Measurements from ENCODE around the gene HLX. TPM values are rescaled to one million over a fixed set of nuclear protein-coding genes. Genes with fewer than 3 reads are reported as not detected.
A peak's percentile ranks its signal among the peaks of the same experiment; 100 is the strongest.

The HLX gene
- 8.1 TPM for total RNA-seq
- long read RNA-seq, transcript HLX-201 (4 exons, 2,280 nt), result major isoform, 15 of 16 reads
- long read RNA-seq, partial matches to known transcripts, result 0 of 16 reads
- long read RNA-seq, other reads (novel, unspliced or antisense), result 1 of 16 reads

DNA sequence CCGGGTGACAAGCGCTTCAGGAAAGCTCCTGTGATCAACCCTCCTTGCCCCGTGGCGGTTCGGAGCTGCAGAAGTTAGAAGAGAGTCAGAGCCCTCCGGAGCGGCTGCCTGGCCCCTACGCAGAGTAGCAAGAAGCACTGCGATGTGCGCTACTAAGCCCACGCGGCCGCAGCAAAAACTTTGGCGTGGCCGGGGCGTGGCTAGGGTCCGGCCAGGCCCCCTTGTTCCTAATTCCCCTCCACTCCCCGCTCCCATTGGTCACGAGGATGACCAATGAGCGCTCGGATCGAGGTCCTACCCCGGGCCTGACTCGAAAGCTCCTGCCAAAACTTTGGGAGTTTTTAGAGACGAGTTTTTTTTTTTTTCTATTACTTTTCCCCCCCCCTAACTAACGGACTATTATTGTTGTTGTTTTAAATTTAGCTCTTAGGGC is at the start of gene HLX:
HLX (plus strand) TSS at position 368 of the 433 bp plus-strand sequence. CDS start 415 bp downstream, outside the sequence.
- DNase-seq (ENCODE audit: low spot score), result peak; percentile 98
- intact Hi-C loops (cut with DNase I), result loop anchor here (5.0 to 10.0 kb wide), 5 partner anchors 218 to 1586 kb away; no protein-coding TSS in a partner anchor

DNA sequence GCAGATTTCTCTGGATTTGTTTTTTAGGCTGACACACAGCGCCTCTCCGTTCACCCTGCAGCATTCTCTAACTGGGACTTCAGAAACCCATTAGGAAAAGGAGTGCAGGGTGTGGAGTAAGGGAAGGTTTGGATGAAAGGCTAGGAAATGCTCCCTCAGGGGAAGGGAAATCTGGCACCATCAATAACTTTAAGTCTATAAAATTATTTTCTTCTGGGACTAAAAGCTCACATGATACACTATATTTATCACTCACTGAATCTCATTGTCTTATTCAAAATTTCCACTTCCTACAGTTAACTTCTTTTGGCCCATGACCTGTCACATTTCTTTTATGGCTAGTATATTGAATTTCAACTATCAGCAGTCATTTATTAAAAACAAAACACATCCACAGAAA is 45.8 kb upstream of the HLX start:
- intact Hi-C loops (cut with DNase I), result no loop called here
- no peak for DNase-seq (ENCODE audit: low spot score)

DNA sequence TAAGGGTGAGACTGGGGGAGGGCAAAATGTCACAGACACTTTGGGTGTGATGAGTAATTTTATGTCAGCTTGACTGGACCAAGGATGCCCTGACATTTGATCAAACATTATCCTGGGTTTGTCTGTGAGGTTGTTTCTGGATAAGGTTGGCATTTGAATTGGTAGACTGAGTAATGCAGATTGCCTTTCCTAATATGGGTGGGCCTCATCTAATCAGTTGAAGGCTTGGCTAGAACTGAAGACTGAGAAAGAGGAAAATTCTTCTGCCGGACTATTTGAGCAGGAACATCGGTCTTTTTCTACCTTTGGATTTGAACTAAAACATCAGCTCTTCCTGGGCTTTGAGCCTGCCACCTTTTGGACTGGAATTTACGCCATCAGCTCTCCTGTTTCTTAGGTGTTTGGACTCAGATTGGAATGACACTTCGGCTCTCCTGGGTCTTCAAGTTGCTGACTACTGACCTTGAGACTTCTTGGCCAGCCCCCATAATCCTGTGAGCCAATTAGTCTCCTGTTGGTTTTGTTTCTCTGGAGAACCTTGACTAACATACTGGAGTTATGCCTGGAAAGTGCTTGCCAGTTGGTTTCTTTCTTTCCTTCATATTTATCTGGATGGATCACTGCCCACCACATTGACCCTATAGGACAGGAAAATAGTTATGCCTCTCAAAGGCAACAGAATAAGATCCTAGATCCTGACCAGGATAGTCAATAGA is 44.9 kb upstream of the HLX start:
- intact Hi-C loops (cut with DNase I), result no loop called here
- no peak for DNase-seq (ENCODE audit: low spot score)

DNA sequence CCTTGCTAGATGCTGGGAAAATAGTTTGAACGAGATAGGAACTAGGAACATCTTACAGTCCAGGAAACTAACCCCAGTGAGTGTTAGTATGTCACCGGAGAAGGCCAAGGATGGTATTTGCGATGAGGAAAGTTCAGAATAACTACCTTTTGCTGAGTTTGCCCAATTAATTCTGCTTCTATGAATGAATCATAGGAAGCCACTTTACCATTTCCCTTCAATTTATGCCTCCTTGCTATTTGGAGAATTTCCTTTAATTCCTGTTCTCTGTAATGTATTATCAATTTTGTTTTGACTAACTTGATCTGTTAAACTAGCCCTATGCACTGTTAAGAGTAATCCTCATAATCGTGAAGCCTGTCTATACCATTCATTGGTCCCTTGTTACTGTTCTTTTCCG is 40.7 kb upstream of the HLX start:
- intact Hi-C loops (cut with DNase I), result no loop called here
- DNase-seq (ENCODE audit: low spot score), result no peak

DNA sequence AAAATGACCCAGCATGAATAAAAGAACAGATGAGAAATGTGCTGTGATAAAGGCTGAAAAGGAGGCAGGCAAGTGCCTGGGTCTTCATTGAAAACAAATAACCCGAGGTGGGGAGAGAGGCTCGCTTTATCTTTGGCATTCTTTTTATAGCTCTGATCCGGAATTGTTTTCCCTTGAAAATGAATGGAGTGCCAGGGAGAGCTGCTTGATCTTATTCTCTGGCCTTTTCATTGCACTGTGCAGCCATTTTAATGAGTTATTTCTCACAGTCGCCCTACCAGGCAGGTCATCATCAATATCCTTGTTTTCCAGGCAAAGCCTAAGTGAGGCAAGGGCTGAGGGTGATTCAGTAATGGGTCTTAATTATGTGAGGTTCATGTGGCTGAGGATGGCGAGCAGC is 39.8 kb upstream of the HLX start:
- no peak for DNase-seq (ENCODE audit: low spot score)
- intact Hi-C loops (cut with DNase I), result no loop called here

DNA sequence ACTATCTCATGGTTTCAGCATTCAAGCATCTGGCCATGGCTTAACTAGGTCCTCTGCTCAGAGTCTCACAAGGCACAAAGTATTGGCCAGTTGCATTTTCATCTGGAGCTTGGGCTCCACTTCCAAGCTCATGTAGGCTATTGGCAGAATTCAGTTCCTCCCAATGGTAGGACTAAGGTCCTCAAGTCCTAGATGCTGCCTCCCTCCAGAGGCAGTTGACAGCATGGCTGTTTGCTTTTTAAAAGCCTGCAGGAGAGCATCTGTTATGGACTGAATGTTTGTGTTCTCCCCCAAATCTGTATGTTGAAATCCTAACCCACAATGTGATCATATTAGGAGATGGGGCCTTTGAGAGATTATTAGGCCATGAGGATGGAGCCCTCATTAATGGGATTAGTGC is 38.0 kb upstream of the HLX start:
- no peak for DNase-seq (ENCODE audit: low spot score)
- intact Hi-C loops (cut with DNase I), result no loop called here

DNA sequence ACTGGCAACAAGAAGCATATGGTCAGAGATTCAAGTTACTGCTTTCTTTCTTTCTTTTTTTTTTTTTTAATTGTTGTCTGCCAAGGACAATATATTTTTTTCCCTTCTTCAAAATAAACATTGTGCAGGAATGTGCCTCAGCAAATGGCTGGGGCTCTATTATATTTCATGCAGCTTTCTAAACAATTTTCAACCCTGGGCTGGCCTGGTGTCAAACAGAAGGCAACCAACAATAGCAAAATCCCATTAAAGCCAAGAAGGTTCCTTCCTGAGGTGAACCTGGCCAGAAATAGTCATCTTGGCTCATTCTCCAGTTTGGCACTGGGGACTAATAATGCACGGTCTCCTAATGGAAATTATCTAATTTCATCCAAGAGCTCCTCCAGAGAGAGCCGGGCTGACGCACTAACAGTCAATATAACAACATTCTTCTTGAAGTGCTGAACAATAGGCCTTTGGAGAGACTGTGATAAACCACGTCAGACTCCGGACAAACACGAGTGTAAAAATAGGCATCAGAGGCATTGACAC is 35.7 kb upstream of the HLX start:
- DNase-seq (ENCODE audit: low spot score), result no peak
- intact Hi-C loops (cut with DNase I), result loop anchor here (2.0 kb wide), 1 partner anchor 33 kb away; no protein-coding TSS in a partner anchor

GRCh38 chr1:220852408-220852807 is 26.8 kb upstream of the HLX start:
- intact Hi-C loops (cut with DNase I), result no loop called here
- DNase-seq (ENCODE audit: low spot score), result no peak

DNA sequence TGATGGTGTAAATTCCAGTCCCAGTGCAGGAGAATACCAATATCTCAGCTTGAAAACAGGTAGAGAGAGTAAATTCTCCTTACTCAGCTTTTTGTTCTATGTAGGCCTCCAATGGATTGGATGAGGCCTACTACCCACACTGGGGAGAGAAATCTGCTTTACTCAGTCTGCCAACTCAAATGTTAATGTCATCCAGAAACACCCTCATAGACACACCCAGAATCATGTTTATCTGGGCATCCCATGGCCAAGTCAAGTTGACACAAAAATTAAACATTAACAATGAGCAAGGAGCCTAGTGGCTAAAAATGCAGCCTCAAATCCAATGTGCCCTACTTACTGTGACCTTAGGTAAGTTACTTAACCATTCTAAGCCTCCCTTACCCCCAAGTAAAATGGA is 6.9 kb upstream of the HLX start:
- intact Hi-C loops (cut with DNase I), result loop anchor here (2.0 to 10.0 kb wide), 3 partner anchors 303 to 1593 kb away; no protein-coding TSS in a partner anchor
- no peak for DNase-seq (ENCODE audit: low spot score)

- no peak for DNase-seq (ENCODE audit: low spot score)
- intact Hi-C loops (cut with DNase I), result loop anchor here (2.0 to 10.0 kb wide), 3 partner anchors 302 to 1592 kb away; no protein-coding TSS in a partner anchor
Measured at GRCh38 chr1:220873087-220873486, 6.2 kb upstream of the HLX start.

DNA sequence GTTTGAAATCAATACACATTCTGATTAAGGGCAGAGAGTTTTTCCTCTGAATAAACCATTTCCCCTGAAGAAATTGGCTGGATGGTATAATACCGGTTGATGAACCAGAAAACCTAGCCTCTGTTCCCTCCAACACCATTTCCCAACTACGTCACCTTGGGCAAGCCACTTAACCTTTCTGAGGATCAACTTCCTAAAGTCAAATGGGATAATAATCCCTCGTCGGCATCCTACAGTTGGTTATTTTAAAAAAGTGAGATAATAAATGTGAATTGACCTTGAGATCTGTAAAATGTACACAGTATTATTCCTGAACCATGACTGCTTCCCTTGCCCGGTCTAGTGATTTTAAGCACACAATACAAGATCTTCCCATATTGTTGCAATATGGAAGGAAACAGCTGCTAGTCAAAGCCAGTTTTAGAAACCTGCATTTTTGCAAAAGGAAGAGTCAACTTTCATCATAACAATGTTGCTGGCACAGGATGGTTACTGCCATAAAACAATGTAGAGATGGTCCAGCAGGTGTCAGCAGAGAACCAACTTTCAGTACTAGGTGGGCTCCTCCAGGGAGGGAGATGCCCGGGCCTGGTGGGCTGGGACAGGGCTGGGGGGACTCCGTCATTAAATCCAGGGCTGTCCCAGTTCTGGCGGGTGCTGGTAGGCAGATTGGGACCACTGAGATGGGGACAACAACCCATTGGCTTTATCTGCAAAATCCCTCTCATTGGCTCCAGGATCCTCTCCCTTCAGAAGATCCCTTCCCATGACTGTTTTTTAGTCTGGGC is 5.2 kb upstream of the HLX start:
- intact Hi-C loops (cut with DNase I), result loop anchor here (2.0 to 10.0 kb wide), 4 partner anchors 63 to 1591 kb away; no protein-coding TSS in a partner anchor
- DNase-seq (ENCODE audit: low spot score), result peak; percentile 72

- no peak for DNase-seq (ENCODE audit: low spot score)
- intact Hi-C loops (cut with DNase I), result loop anchor here (2.0 to 10.0 kb wide), 6 partner anchors 64 to 1590 kb away; no protein-coding TSS in a partner anchor
Measured at GRCh38 chr1:220875260-220875659, 4.0 kb upstream of the HLX start.

- intact Hi-C loops (cut with DNase I), result loop anchor here (2.0 to 10.0 kb wide), 7 partner anchors 34 to 1588 kb away; no protein-coding TSS in a partner anchor
- peak; percentile 80 for DNase-seq (ENCODE audit: low spot score)
Measured at GRCh38 chr1:220876511-220877376, 2.5 kb upstream of the HLX start.

GRCh38 chr1:220877377-220878095 is 1.7 kb upstream of the HLX start:
- intact Hi-C loops (cut with DNase I), result loop anchor here (2.0 to 10.0 kb wide), 7 partner anchors 35 to 1587 kb away; no protein-coding TSS in a partner anchor
- no peak for DNase-seq (ENCODE audit: low spot score)

- intact Hi-C loops (cut with DNase I), result loop anchor here (5.0 to 10.0 kb wide), 5 partner anchors 219 to 1586 kb away; no protein-coding TSS in a partner anchor
Measured at GRCh38 chr1:220878191-220879075, 810 bp upstream of the HLX start.

DNA sequence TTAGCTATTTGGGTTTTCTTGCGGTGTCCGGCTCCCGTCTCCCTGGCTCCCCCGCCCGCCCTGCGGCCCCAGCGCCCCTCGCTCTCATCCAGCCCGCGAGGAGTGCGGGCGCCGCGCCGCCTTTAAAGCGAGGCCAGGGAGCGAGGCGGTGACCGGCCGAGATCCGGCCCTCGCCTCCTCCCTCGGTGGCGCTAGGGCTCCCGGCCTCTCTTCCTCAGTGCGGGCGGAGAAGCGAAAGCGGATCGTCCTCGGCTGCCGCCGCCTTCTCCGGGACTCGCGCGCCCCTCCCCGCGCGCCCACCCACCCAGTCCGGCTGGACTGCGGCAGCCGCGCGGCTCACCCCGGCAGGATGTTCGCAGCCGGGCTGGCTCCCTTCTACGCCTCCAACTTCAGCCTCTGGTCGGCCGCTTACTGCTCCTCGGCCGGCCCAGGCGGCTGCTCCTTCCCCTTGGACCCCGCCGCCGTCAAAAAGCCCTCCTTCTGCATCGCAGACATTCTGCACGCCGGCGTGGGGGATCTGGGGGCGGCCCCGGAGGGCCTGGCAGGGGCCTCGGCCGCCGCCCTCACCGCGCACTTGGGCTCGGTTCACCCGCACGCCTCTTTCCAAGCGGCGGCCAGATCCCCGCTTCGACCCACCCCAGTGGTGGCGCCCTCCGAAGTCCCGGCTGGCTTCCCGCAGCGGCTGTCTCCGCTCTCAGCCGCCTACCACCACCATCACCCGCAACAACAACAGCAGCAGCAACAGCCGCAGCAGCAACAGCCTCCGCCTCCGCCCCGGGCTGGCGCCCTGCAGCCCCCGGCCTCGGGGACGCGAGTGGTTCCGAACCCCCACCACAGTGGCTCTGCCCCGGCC is 492 bp downstream of the HLX start:
- intact Hi-C loops (cut with DNase I), result loop anchor here (5.0 to 10.0 kb wide), 5 partner anchors 218 to 1585 kb away; no protein-coding TSS in a partner anchor
- no peak for DNase-seq (ENCODE audit: low spot score)

More at GRCh38 chr1:220878191-220879075, 810 bp upstream of the HLX start:
- no peak for DNase-seq (ENCODE audit: low spot score)

Measured in cardiac septum (tissue), 1 donor.